HG02885 (cell line): ENCODE results near the gene BIN1.

Source experiments
- ATAC-seq: cut with Tn5 transposase; IDR thresholded peaks from one replicate; pipeline ENCODE4 v1.9.1; 2021; ENCODE audit warnings: mild to moderate bottlenecking; ENCODE audit not compliant: unreplicated experiment, poor library complexity

Gene BIN1

DNA sequence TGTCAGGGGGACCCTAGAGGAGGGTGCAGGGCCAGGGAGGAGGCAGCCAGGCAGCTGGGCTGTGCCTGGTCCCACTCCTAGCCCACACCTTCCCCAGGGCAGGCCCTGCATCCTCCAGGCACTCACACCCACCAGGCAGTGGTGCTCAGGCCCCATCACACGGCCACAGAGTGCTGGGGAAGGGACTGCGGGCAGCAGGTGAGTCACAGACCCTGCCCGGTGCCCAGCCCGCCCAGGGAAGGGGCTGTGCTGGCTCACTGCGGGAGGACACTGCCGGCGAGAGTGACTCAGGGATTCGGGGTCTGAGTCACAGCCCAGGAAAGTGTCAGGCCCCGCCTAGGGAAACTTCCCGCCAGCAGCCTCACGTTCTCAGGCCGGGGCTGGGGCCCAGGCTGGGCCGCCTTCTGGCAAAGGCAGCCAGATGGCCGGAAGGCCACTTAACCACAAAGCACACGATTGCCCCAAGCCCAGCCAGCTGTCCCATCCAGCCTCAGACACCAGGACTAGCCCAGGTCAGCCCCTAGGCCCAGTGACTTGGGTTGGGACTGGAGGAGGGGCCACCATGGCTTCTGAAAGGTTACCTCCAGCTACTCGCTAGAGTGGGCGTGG, 42.2 kb downstream of the BIN1 start:
- peak; percentile 89 for ATAC-seq

DNA sequence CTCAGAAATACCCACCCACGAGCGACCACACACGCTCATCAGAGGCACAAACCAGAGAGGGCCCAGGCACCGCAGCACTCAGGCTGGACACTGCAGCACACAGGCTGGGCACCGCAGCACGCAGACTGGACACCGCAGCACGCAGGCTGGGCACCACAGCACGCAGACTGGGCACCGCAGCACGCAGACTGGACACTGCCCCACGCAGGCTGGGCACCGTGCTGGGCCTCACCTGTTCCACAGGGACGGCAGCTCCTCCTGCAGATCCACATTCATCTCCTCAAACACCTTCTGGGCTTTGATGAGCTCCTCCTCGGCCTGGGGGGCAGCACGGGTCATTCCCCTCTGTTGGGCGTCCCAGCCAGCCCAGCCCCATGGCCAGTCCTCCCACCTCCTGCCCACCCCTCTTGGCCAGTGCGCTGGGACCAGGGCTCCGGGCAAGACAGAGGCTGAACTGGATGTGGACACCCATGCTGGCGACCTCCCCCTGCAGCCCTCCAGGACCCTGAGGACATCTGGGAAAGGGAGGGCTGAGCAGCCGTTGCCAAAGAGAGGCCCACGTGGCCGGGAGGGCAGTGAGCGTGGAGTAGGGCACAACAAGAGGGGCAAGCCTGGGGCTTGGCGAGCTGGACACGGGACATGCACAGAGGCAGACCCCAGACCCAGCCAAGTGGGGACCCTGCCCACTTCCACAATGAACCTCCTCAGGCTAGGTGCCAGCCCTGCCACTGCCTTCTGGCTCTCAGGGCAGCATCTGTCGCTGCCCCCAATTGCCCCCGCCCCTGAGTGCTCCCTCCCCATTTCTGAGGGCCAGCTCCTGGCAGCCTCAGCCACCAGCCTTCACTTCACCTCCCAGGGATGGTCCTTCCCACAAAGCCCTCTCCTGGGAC, 43.0 kb downstream of the BIN1 start:
- ATAC-seq: no peak

DNA sequence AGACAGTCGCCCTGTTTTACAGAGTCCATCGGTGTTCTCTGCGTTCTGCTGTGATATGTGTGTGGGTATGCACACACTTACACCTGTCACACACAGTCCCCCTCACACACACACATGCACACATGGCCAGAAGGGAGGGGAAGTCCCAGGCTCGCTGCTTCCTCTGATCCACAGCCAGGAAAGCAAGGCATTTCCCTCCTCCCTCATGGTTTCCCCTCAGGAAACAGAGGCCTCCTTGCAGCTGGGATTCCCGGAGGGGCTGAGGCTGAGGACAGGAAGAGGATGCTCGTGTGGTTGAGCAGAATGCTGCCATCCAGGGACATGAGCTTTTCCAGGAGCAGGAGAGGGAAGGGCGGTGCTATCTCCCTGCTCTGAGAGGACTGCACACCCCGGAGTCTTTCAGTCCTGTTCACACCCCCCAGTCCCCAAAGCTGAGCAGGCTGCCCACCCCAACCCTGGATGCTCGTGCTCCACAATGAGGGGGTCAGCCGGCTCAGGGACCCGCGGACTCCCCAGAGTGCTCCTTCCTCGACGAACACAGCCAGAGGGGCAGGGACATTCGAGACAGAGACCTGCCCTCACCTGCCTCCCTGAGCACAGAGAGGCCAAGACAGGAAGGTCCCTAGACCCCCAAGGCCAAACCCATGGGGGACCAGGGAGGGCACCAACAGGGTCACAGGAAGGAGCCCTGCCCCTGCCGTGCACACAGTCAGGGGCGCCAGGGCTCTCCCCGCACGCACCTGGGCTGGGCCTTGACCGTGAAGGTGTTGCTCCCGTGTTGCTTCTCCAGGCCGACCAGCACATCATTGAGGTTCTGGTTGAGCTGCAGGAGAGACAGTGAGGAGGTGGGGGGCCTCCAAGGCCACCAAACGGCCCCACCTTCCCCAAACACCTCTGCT, 45.3 kb downstream of the BIN1 start:
- ATAC-seq: no peak

DNA sequence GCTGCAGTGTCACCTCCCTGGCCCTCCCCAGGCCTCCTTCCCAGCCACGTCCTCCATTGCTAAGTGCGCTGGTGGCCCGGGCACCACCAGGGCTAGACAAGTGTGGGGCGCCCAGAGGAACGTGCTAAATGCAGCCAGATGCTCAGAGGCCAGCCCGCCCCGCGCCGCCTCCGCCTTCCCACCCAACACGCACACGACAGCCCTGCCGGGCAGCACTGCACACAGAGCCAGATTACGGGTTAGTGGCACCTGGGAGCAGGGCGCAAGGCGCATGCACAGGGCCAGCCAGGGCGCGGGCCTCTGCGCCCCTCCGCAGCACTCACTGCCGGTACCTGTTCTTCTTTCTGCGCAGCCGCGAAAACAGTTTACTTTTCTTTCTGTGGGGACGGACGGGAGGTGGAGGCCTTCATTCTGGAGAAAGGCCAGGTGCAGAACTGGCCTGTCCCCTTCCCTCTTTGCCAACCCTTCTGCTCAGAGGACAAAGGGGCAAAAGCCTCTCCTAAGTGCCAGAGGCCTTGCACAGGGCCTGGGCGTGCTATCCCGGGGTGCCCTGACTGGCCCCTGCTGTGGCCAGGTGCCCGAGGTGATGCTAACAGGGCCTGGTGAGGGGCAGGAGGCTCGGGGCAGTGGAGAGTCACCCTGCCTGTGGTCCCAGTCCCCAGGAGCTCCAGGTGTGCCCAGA, 46.5 kb downstream of the BIN1 start:
- no peak for ATAC-seq

DNA sequence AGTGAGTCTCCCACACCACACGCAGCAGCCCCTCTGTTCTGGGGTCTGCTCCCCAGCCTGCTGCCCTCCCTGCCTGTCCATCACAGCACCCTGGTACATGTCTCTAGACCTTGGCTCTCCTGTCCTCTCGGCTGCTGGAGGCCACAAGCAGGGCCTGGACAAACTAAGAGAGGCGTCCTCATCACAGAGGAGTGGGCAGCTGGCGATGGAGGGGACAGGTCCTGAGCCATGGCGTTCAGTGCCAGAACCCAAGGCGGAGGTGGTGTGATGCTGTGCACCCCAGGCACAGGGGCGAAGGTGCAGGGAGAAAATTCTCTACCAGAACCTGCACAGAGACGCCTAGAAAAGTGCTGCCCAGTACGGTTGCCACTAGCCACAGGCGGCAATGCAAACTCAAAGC, 47.4 kb downstream of the BIN1 start:
- no peak for ATAC-seq

DNA sequence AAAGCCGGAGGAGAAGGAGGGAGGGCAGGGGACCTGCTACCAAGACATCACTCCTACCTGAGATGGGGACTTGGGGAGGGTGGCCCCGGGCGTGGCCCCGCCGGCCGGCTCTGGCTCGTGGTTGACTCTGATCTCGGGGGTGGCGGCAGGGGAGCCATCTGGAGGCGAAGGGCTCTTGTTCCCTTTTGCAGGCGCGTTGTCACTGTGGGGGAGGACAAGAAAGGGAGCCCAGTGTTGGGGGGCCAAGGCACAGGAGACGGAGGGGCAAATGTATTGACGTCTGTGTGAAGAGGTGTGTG, 48.1 kb downstream of the BIN1 start:
- ATAC-seq: no peak

DNA sequence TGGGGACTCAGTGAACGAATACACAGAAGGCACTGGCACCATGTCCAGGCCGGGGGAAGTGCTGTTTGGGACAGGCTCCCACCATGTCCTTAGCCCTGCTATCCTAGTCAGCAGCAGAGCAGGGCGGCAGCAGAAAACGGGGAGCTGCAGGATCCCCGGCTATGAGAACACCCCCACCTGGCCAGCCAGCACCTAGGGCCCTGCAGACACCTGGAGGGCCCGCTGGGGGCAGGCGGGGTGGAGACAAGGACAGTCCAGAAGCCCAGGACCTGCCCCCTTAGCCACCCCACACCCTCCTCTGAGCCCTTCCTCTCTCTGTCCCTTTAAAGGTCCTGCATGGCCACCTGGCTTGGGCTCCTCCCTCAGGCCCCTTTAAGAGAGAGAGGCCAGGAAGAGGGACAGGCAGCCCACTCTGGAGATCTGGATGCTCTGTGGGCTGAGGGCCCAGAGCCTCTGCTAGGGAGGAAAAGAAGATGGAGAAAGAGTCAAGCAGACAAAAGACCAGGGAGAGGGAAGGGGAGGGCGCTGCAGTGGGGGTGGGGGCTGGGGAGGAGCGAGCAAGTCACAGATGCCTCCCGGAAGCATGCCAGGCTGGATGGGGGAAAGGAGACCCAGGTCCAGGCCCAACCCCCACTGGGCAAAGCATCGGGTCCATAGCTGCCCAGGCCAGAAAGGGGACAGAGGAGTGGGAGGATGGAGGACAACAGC, 48.6 kb downstream of the BIN1 start:
- ATAC-seq: no peak

DNA sequence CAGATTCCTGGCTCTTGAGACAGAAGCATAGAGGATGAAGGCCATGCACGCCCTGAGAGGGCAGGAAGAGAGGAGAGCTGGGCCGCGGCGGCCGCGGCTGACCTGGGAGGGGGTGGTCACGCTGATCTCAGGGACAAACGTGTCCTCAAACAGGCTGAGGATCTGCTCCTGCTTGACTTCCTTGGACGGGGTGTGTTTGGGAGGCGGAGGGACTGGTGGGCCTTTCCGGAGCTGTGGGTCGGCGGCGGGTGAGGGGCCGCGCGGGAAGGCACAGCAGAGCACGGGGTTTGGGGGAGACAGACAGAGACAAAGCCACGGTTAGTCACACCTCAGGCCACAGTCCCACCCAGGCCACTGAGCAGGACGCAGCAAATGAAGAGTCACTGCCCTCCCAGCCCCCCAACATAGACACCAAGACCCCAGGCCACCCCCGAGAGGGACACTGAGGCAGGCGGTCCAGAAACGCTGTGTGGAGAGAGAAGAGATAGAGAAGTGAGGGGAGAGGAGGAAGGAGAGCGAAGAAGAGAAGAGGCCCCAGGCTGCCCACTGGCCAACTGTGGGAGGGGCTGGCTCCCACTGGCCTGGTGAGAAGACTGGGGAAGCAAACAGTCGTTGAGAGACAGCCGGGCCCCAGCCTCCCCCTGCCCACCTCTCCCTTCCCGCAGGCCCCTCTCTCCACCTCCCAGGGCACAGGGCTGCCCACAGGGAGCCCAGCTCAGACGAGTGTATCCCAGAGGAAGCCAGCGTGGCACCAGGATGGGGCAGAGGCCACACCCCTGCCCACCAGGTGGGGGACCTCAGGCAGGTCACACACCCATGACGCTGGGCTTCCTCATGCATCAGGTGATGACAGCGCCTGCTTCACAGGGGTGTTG, 49.3 kb downstream of the BIN1 start:
- no peak for ATAC-seq

DNA sequence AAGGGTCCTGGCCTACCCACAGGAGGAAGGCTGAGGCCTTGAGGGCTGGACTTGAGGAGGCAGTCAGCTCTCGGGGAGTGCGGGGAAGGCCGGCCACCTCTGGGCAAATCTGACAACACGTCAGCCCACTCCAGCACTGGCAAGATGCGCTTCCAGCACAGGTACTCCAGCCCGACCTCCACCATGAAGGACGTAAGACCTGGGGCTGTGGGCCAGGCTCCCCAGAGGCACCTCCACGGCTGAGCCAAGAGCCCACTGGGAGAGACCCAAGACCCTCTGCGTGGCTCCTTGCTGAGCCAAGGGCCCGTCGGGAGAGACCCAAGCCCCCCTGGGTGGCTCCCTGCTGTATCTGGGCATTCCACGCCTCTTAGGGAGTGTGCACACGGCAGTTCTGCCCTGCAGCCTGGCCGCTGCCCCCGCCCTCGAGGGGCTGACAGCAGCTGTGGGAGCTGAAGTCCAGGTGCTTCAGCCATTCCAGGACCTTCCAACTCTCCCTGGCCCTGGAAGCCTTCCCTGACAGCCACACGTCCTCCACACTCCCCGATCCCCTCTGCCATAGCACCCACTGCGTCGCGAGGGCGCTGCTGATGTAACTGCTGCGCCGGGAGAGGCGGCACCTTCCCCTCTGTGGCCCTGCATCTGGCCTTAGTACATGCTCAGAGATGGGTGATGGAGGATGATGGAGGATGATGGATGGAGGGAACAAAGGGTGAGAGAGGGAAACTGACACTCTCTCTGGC, 50.2 kb downstream of the BIN1 start:
- no peak for ATAC-seq

DNA sequence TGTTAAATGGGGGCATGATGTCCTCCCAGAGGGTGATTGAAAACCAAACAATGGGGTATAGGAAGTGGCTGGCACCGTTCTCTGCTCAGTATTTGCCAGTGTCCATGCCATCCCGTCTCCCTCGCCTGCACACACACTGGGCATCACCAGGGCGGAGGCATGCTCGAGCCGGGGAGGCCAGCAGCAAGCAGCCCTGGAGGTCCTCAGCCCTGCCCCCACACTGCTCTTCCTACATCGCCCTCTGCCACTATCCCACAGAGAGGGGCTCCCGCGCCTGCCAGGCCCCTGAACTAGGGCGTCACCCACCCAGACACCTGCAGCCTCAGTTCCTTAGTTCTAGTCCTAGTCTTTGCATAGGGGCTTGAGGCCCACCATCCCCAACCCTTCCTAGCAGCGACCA, 50.9 kb downstream of the BIN1 start:
- ATAC-seq: no peak

DNA sequence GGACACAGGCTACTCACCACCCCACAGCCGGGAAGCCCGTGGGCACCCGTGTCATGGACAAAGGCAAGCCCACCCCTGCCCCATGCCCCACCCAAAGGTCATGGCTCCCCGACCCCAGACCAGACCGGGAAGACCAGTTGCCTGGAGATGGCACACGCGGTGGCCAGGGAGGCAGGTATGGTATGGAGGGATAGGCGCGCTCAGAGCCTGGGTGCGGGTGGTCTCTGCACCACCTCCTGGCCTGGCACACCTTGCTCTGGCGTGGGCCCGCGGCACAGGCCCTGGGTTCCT, 51.2 kb downstream of the BIN1 start:
- no peak for ATAC-seq

DNA sequence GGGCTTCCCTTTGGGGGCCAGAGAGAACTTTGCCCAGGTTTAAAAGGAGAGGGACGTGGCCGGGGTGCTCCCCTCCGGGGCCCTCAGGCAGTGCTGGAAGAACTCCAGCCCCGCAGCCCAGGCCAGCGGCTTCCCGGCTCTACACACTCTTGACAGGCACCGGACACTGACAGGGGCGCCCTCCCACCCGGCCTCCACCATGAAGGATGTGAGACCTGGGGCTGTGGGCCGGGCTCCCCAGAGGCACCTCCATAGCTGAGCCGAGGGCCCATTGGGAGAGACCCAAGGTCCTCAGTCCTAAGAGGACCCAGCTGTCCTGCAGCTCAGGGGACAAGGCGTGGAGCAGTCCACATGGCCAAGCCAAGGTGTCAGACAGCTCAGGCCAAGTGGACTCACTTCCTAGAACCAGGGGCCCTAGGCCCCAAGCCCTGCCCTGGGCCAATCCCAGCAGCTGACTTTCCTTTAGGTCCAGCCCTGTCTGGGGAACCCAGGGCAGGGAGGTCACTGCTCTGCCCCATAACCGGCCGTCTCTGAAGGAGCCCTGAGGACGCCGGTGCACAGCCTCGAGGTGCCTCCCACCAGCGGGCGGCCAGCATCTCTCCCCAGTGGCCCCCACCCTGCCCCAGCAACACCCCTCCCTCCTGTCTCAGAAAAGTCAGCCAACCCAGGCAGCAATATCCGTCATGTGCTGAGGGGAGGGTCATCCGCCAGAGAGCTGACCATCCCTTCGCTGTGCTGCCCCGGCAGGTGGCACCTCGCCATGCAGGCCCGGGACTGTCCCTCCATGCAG, 51.8 kb downstream of the BIN1 start:
- no peak for ATAC-seq

DNA sequence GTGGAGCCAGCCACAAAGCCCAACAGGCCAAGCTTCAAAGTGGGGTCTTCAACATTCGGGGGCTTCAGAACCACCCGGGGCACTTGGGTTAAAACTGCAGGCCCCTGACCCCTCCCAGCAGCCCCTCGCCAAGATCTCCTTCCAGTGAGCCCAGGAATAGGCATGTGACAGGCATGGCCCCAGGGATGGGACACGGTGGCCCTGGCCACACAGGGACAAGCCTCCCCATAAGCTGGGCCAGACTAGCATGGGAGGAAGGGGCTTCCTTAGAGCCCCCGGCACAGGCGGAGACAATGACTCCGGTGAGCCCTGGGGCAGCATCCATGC, 52.4 kb downstream of the BIN1 start:
- ATAC-seq: no peak

DNA sequence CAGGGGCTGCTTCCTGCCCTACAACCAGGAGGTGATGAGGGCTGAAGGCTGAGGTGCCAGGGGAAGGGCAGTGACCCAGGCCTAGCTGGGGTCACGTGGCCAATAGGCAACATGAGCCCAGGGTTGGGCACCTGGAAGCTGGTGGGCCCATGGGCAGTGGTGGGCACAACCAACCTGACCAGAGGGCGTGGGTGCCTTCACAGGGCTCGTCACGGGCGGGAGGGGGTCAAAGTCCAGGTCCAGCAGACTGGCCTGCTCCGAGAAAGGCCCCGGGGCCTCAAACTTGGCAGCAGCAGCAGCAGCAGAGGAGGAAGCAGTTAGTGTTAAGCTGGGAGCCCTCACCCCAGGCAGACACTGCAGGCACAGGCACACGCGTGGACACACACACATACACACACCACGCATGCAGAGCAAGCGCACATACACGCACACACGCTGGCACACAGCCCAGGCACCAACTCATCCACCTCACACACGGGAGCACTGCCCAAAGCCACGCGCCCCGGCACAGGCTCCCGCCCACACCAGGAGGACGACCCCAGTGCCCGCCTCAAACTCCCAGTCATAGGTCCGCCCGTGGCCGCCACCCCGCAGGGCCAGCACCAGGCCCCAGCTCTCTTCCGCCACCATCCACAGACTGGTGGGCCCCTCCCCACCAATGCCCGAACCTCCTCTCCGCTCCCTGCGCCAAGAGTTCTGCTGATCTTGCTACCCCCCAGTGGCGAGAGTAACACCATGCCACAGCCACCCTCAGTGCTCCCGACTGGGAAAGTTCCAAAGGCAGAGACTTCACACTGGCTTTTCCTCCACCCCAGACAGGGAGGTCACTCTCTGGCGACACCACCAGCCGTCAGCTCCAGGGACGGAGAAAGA, 53.0 kb downstream of the BIN1 start:
- no peak for ATAC-seq

DNA sequence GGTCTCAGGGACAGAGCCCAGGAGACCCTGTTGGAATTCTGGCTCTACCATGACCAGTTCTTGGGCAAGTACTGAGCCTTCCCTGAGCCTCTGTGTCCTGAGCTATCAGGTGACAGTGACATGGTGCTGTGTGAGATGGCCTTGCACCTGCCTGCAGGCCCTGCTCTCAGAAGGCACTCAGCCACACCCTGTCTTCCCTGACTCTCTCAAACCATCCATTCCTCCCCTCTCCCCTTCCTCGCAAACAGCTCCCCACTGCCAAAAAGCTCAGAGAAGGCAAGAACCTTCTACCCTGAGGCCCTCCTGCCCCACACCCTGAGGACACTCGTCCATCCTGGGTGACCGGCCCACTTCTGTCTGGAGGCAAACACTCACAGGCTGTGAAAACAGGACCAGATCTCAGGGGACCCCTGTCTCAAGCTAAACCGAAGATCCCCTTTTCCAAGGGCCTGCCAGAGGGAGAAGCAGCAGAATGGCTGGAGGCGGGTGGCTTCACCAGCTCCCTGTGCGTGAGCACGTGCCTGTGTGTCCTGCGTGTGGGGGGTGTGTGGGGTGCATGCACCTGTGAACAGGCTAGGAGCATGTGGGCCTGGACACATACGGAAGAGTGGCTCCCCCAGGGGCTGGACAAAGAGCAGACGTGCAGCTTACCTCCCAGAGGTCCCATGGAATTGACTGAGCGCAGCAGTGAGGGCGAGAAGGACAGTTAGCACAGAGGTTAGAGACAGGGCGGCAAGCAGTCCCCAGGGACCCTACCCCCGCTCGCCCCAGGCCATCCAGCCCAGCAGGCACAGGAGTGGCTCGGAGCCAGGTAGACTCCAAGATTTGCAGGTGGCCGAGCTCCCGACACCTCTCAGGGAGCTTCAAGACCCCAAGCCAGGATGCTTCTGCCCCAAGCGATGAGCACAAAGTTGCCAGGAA, 53.9 kb downstream of the BIN1 start:
- no peak for ATAC-seq
